Esophagus squamous epithelium (tissue), 4 donors: ENCODE measurements around the gene B2M.

Experiments
- CTCF ChIP-seq, 6 experiments: fragments of 450-650 bp in 4 of 6; fragments of 200-600 bp in 2 of 6; sonication (generic) in 2 of 6; IDR thresholded peaks; one replicate each; pipeline ENCODE4 v1.5.1; 2016 to 2019; ENCODE audit warnings: antibody characterized with exemption in 6 of 6, mild to moderate bottlenecking in 4 of 6, moderate library complexity in 4 of 6
- POLR2A ChIP-seq, 4 donors: fragments of 450-650 bp; IDR thresholded peaks; one replicate each; pipeline ENCODE4 v1.6.1; 2017; ENCODE audit warnings: antibody characterized with exemption in 4 of 4, mild to moderate bottlenecking in 4 of 4, moderate library complexity in 3 of 4

GRCh38 chr15:44722011-44722410, 10.7 kb downstream of the B2M start:
- TF ChIP-seq CTCF (IDR thresholded peaks at IDR 0.05) (no peak), POLR2A (IDR thresholded peaks at IDR 0.05) (no peak)
